HG03469 (cell line): ENCODE data around the gene ANLN.
"Not testable (repeated sequence)": the region's sequence is repeated elsewhere in the genome, so short reads cannot be mapped to it uniquely, and the experiment has no call there.

Experiments used
- ATAC-seq: cut with Tn5 transposase; IDR thresholded peaks from one replicate; pipeline ENCODE4 v1.9.1; 2021; ENCODE audit warnings: mild to moderate bottlenecking, moderate library complexity, moderate number of reproducible peaks; ENCODE audit not compliant: unreplicated experiment

ANLN gene

GRCh38 chr7:36389371-36390198 lies at the start of gene ANLN:
Gene ANLN, plus strand, starts transcription at chr7:36389862. Its CDS starts 165 bp downstream, at chr7:36390027.
- ATAC-seq = peak; percentile 48

- ATAC-seq = no peak
Observed at GRCh38 chr7:36343548-36343947, 46.1 kb upstream of the ANLN start.

GRCh38 chr7:36344622-36345021 lies 45.0 kb upstream of the ANLN start:
- no peak for ATAC-seq

- no peak for ATAC-seq
Observed at GRCh38 chr7:36346260-36346831, 43.3 kb upstream of the ANLN start.

- no peak for ATAC-seq
Observed at GRCh38 chr7:36348256-36348655, 41.4 kb upstream of the ANLN start.

- ATAC-seq = no peak
Observed at GRCh38 chr7:36348771-36349170, 40.9 kb upstream of the ANLN start.

- no peak for ATAC-seq
Observed at GRCh38 chr7:36349626-36350025, 40.0 kb upstream of the ANLN start.

- no peak for ATAC-seq
Observed at GRCh38 chr7:36355490-36355889, 34.2 kb upstream of the ANLN start.

GRCh38 chr7:36357054-36357453 lies 32.6 kb upstream of the ANLN start:
- ATAC-seq = no peak

- ATAC-seq = no peak
Observed at GRCh38 chr7:36358589-36358988, 31.1 kb upstream of the ANLN start.

GRCh38 chr7:36360244-36360643 lies 29.4 kb upstream of the ANLN start:
- ATAC-seq = no peak

GRCh38 chr7:36361227-36361626 lies 28.4 kb upstream of the ANLN start:
- no peak for ATAC-seq

GRCh38 chr7:36363515-36363914 lies 26.1 kb upstream of the ANLN start:
- no peak for ATAC-seq

- no peak for ATAC-seq
Observed at GRCh38 chr7:36366005-36366717, 23.5 kb upstream of the ANLN start.

- ATAC-seq = peak; percentile 95
Observed at GRCh38 chr7:36366718-36367560, 22.7 kb upstream of the ANLN start.

- no peak for ATAC-seq
Observed at GRCh38 chr7:36367561-36368077, 22.0 kb upstream of the ANLN start.

GRCh38 chr7:36368496-36368895 lies 21.2 kb upstream of the ANLN start:
- no peak for ATAC-seq

GRCh38 chr7:36369171-36369570 lies 20.5 kb upstream of the ANLN start:
- ATAC-seq = no peak

GRCh38 chr7:36370046-36370445 lies 19.6 kb upstream of the ANLN start:
- ATAC-seq = no peak

- ATAC-seq = no peak
Observed at GRCh38 chr7:36372156-36372555, 17.5 kb upstream of the ANLN start.

GRCh38 chr7:36378555-36378954 lies 11.1 kb upstream of the ANLN start:
- ATAC-seq = not testable (repeated sequence)
